GM19025 (cell line): ENCODE measurements around the gene P2RX4.
"Not testable (repeated sequence)": the region's sequence is repeated elsewhere in the genome, so short reads cannot be mapped to it uniquely, and the experiment has no call there.

Source experiments
- ATAC-seq: cut with Tn5 transposase; IDR thresholded peaks from one replicate; pipeline ENCODE4 v1.9.1; 2021; ENCODE audit warnings: mild to moderate bottlenecking, low read depth, moderate library complexity; ENCODE audit not compliant: unreplicated experiment

Gene P2RX4

GRCh38 chr12:121239351-121240061, 29.6 kb downstream of the P2RX4 start:
- no peak for ATAC-seq

GRCh38 chr12:121240062-121240420, 30.1 kb downstream of the P2RX4 start:
- no peak for ATAC-seq

GRCh38 chr12:121240484-121241101, 30.7 kb downstream of the P2RX4 start:
- ATAC-seq, result no peak

GRCh38 chr12:121241156-121241970, 31.4 kb downstream of the P2RX4 start:
- no peak for ATAC-seq

- no peak for ATAC-seq
These were observed 35.1 kb downstream of the P2RX4 start for GRCh38 chr12:121245031-121245430.

GRCh38 chr12:121245951-121246350, 36.0 kb downstream of the P2RX4 start:
- ATAC-seq, result no peak

- ATAC-seq, result no peak
These were observed 37.1 kb downstream of the P2RX4 start for GRCh38 chr12:121246893-121247557.

GRCh38 chr12:121248622-121249021, 38.7 kb downstream of the P2RX4 start:
- ATAC-seq, result peak; percentile 87

GRCh38 chr12:121250359-121250758, 40.4 kb downstream of the P2RX4 start:
- no peak for ATAC-seq

- ATAC-seq, result no peak
These were observed 41.9 kb downstream of the P2RX4 start for GRCh38 chr12:121251838-121252237.

- ATAC-seq, result no peak
These were observed 42.9 kb downstream of the P2RX4 start for GRCh38 chr12:121252712-121253345.

- peak; percentile 46 for ATAC-seq
These were observed 43.9 kb downstream of the P2RX4 start for GRCh38 chr12:121253638-121254335.

- no peak for ATAC-seq
These were observed 45.5 kb downstream of the P2RX4 start for GRCh38 chr12:121255433-121255832.

GRCh38 chr12:121257704-121258449, 47.9 kb downstream of the P2RX4 start:
- ATAC-seq, result not testable (repeated sequence)

GRCh38 chr12:121259074-121259473, 49.1 kb downstream of the P2RX4 start:
- no peak for ATAC-seq

GRCh38 chr12:121260091-121260490, 50.2 kb downstream of the P2RX4 start:
- no peak for ATAC-seq

- ATAC-seq, result no peak
These were observed 51.5 kb downstream of the P2RX4 start for GRCh38 chr12:121261398-121261797.

GRCh38 chr12:121263206-121263935, 53.4 kb downstream of the P2RX4 start:
- no peak for ATAC-seq

GRCh38 chr12:121264135-121264534, 54.2 kb downstream of the P2RX4 start:
- ATAC-seq, result no peak
